NAMALWA (cell line): Measurements from ENCODE around the gene PPDPF.

ENCODE experiments used
- DNase-seq: peaks from one replicate; pipeline ENCODE4 v3.0.0-alpha.2; 2015; ENCODE audit warnings: low spot score

The PPDPF gene

DNA sequence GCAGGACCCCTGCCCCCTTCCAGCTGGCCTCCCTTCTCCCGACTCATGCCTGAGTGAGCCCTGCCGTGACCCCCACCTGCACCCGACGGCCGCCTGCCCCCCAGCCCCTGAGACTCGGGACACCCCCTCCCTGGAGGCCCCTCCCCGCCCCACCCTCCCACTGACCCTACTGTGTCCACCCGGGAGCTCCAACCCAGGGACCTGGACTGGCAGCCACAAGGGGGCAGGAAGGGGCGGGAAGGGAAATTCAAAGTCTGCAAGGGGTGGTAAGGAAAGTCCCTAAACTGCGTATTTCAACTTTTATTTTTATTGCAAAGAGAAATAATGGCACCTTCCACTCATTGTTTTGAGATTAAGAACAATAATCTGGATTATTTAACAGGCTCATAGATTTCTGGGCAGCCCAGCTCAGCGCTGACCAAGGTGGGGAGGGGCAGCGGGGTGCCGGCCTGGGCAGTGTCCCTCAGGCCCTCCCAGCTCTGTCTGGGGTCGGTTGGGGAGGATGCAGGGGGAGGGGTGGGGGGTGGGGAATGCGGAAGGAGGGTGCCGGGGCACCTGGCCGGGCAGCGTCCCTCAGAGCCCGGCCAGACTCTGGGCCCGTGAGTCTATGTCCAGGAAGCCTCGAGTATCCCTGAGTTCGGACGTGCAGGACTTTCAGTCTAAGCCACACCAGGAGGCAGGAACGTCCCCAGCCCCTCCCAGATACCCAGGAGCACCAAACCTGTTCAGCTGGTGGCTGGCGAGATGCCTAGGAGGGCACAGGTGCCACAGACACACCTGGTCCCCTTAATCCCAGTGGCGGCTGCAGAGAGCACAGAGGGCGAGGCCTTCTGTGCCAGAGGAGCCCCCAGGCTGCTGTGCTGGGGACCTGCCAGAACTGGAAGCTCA is 17.9 kb downstream of the PPDPF start:
- DNase-seq = no peak

GRCh38 chr20:63539092-63539430 is 18.5 kb downstream of the PPDPF start:
- no peak for DNase-seq

DNA sequence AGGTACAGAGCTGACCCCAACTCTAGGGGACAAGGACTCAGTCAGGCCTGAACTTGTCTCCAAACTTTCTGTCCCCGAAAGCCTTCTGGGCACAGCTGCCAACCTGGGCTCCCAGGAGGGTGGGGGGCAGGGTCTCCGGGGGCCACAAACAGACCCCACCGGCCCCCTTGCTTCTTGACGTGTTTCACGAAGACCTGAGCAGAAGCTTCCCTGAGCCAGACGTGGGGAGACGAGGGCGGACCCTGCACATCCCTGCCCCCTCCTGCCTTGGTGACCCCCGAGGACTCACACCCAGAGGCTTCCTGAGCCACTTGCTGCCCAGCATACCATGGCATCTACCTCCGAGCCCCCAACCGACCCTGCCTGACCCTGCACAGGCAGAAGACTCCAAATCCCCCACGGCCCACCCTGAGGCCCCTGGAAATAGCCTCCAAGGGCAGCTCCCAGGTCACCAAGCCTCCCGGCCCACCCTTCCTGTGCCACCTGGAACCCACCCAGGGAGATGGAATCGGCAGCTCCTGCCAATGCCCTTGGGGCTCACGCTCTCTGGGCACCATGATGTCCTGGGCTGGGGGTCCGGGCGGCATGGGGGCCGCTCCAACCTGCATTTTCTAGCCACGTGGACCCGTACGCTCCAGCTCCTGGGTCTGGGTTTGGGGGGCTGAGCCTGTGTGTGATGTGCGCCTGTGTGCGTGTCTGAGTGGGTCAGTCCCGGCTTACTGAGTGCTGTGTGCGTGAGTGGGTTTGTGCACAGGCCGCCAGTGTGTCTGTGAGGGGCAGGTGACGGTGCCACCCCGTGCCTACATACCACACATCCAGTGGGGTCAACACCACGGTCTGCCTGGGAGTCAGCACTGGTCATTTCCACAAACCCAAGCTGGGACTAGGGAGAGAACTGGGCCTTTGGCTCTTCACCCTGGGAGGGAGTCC is 19.1 kb downstream of the PPDPF start:
- DNase-seq = no peak

DNA sequence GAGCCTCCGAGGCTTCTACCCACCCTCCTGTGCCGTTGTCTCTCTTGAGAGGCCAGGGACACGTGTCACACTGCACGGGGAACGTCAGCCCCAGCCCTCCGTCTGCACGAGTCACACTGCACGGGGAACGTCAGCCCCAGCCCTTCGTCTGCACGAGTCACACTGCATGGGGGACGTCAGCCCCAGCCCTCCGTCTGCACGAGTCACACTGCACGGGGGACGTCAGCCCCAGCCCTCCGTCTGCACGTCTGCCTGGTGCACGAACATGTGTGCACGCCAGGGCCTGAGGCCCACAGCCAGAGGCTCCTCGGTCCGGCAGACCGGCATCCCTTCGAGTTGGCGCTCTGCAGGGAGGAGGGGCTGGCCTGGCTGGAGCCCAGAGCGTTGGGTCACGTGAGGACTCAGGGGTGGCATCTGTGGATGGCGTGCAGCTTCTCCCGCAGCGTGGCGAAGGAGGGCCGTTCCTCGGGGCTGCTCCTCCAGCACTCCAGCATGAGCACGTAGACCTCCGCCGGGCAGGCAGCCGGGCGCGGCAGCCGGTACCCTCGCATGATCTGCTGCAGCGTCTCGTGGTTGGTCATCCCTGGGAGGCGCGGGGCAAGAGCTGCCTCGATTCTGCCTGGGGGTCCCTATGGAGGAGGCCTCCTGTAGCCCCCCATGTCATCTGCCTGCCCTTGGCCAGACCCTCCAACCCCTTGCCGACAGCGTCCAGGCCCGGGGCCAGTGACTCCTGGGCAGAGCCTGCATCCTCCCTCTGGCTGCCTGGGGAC is 20.0 kb downstream of the PPDPF start:
- DNase-seq = no peak

DNA sequence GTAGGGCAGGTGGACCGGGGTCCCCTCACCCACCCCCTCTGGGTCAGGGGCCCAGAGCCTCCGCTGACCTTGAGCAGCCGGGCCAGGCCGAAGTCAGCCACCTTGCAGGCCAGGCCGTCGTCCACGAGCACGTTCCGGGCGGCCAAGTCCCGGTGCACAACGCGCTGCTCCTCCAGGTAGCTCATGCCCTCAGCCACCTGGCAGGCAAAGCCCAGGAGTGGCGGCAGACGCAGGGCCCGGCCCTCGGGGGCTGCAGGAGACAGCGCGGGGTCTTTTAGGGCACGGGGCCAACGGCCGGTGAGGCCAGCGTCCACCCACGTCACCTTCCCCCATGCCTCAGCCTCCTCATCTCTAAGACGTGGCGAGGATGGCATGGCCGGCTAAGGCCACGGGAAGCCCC is 20.8 kb downstream of the PPDPF start:
- DNase-seq = no peak

DNA sequence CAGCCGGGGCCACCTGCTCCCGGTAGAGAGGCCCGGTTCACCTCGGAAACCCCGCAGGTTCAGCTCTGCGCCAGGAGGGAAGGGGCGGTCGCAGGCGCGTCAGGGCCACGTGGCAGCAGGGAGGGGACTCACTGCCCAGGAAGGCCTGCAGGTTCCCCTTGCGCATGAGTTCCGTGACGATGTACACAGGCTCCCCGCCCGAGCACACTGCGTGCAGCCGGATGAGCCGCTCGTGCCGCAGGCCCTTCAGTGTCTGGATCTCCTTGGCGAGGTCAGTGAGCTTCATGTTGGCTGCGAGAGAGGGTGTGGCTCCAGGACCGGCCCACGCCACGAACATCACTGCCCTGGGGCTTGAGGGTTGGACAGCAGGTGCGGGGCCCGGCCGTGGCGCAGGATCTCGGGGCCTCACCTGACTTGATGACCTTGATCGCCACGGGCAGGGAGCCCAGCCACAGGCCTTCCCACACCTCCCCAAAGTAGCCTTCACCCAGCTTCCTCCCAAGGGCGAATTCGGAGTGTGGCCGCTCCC is 21.5 kb downstream of the PPDPF start:
- DNase-seq = no peak

- DNase-seq = no peak
These were observed 22.1 kb downstream of the PPDPF start for GRCh38 chr20:63542696-63543095.

- DNase-seq = no peak
These were observed 22.6 kb downstream of the PPDPF start for GRCh38 chr20:63543131-63543530.

DNA sequence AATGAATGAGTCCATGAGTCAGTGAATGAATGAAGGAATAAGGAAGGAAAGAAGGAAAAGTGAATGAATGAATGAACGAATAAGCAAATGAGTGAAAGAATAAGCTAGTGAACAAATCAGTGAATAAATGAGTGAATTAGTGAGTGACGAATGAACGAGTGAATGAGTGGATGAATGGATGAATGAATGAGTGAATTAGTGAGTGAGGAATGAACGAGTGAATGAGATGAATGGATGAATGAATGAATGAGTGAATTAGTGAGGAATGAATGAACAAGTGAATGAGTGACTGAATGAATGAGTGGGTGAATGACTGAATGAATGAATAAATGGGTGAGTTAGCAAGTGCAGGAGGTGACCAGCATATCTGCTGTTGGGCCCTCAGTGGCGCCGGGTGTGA is 23.2 kb downstream of the PPDPF start:
- no peak for DNase-seq

DNA sequence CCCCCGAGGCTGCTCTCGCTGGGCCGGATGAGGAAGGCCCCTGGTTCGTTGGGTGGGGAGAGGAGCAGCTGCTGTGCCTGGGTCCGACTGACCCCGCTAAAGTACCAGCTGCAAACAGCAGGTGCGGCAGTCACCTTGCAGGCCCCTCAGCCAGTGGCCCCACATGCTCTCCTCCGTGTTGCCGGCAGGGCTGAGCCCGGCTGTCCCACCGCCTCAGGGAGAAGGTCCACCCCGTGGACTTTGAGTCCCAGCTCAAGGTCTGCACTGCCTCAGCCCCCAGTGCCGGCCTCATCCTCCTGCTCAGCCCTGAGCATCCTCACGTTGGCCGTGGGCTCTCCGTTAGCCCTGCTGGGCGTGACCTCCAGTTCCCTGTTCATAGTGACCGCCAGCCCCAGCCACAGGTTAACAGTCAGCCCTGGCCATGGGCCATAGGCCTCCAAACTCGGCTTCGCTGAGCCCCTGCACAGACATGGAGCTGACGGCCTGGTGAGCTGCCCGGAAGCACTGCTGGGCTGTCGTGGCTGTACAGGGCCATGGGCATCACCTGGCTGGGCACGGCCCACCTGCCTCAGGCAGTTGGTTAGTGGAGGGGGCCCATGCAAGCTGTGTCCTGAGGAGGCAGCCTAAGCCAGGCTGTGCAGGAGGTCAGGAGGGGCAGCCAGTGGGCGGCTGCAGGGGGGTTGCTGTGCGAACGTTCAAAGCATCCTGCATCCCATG is 23.8 kb downstream of the PPDPF start:
- DNase-seq = no peak

- no peak for DNase-seq
These were observed 24.5 kb downstream of the PPDPF start for GRCh38 chr20:63544958-63545516.

DNA sequence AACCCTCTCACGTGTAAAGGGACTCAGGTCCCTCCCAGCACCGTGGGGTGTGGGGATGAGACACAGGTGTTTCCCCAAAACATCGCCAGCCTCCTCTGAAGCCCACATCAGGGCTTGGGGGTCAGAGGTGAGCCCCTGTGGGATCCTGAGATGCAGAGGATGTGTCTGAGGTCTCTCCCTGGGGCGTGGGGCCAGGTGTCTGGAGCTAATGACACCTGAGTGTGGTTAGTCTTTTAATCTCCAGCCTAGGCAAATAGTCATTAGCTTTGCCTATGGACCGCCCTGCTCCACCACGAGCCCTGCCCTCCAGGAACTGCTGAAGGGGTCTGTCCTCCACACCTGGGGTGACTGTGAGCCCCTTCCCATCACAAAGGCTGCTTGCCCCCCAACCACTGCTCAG is 25.2 kb downstream of the PPDPF start:
- DNase-seq = peak; percentile 34

- DNase-seq = no peak
These were observed 25.8 kb downstream of the PPDPF start for GRCh38 chr20:63546256-63546955.

GRCh38 chr20:63546956-63547724 is 26.6 kb downstream of the PPDPF start:
- no peak for DNase-seq

GRCh38 chr20:63547725-63548480 is 27.3 kb downstream of the PPDPF start, which contains the start of gene SRMS:
SRMS (minus strand) TSS chr20:63547749; CDS start chr20:63547463, 286 bp downstream.
- DNase-seq = no peak

GRCh38 chr20:63548542-63548941 is 28.0 kb downstream of the PPDPF start:
- no peak for DNase-seq

GRCh38 chr20:63549019-63549418 is 28.5 kb downstream of the PPDPF start:
- DNase-seq = no peak

- DNase-seq = no peak
These were observed 29.2 kb downstream of the PPDPF start for GRCh38 chr20:63549679-63550282.
